HG02852 (cell line): Measurements from ENCODE around the gene PPM1B.
"Not testable (repeated sequence)": the region's sequence is repeated elsewhere in the genome, so short reads cannot be mapped to it uniquely, and the experiment has no call there.

Source experiments
- ATAC-seq: cut with Tn5 transposase; IDR thresholded peaks from one replicate; pipeline ENCODE4 v1.9.1; 2021; ENCODE audit warnings: mild to moderate bottlenecking, moderate library complexity; ENCODE audit not compliant: unreplicated experiment

PPM1B gene

GRCh38 chr2:44168681-44169154 is at the start of gene PPM1B:
Gene PPM1B, plus strand, starts transcription at chr2:44168875. Its CDS starts 32,325 bp downstream, at chr2:44201200.
- ATAC-seq, result peak; percentile 63

- ATAC-seq, result no peak
Measured at GRCh38 chr2:44119878-44120277, 48.8 kb upstream of the PPM1B start.

DNA sequence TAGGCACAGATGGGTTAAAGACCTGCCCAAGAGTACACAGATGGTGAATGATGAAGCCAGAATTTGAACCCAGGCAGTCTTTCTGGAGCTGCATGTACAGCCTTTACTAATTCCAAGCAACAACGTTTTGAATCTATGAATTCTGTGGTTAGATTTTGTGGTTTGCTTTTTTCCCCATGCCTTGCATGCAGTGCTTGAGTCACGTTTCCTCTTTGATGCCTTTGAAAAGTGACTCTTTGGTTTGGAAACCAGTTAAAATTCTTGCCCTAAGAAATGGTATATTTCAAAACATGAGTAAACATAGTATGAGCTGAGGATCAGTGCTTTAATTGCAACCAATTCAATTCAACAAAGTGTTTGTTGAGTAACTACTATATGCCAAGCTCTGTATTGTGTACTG is 48.2 kb upstream of the PPM1B start:
- ATAC-seq, result no peak

DNA sequence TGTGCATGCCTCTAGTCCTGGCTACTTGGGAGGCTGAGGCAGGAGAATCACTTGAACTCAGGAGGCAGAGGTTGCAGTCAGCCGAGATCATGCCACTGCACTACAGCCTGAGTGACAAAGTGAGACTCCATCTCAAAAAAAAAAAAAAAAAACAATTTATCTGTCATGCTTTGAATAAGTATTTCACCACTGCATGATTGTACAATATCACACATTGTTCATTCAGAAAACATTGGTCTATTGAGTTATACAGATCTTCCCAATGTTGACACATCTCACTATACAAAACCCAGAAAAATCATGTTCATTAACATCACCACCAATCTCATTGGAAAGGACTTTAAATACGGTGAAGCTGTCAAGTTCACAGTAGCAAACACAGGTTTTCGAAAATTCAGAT is 46.8 kb upstream of the PPM1B start:
- ATAC-seq, result no peak

DNA sequence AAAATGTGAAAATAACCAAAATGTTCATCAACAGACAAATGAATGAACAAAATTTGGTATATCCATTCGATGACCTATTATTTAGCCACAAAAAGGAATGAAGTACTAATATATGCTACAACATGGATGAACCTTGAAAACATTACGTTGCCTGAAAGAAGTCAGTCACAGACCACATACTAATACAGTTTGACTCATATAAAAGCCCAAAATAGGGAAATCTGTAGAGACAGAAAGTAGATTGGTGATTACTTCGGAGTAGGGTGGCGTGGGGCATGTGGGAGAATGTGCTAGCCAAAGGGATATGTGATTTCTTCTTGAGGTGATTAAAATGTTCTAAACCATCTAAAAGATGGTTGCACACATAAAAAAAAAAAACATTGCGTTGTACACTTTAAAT is 44.2 kb upstream of the PPM1B start:
- ATAC-seq, result no peak

- no peak for ATAC-seq
Measured at GRCh38 chr2:44126106-44126797, 42.4 kb upstream of the PPM1B start.

DNA sequence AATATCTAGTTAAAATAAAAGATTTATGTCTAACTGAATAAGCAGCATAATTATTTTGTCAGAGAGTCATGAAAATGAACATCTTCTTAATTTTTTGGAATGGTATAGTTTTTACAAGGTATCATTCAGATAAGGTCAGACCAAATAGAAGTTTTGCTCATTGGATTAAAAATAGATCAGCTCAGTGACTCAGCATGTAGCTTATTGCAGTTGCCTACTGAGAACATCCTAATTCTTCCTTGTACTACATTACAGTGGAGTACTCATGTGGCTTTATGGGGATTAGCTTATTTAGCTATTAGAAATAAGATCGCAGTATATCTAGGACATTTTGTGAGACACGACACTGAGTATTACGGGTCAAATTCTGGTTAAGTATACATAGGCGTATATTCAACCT is 38.2 kb upstream of the PPM1B start:
- ATAC-seq, result no peak

DNA sequence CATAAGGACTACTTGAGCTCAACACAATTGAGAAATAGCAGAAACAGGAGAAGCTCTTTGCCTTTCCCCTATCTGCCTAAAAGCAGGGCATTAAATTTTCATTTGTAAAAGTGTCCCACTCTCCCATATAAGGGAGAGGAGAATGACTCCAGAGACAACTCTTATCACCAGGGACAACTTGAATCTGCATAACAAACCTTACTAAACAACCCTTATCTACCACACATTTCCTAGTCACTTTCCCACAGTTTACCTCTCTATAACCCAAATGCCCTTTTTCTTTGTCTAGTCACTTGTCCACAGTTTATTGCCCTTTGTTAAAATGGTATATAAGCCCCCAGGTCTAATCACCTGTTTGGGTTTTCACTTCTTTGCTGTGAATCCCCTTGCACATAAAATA is 37.5 kb upstream of the PPM1B start:
- no peak for ATAC-seq

- ATAC-seq, result not testable (repeated sequence)
Measured at GRCh38 chr2:44133602-44134001, 35.1 kb upstream of the PPM1B start.

DNA sequence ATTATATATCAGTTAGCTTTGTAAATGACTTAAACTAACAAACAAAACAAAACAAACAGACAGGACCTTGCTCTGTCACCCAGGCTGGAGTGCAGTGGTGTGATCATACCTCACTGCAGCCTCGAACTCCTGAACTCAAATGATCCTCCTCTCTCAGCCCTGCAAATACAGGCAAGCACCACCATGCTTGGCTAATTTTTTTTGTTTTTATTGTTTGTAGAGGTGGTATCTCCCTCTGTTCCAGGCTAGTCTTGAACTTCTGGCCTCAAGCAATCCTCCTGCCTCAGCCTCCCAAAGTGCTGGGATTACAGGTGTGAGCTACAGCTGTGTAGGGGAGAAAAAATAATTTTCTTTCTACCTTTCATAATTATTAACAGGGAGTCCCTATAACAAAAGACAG is 33.8 kb upstream of the PPM1B start:
- no peak for ATAC-seq

DNA sequence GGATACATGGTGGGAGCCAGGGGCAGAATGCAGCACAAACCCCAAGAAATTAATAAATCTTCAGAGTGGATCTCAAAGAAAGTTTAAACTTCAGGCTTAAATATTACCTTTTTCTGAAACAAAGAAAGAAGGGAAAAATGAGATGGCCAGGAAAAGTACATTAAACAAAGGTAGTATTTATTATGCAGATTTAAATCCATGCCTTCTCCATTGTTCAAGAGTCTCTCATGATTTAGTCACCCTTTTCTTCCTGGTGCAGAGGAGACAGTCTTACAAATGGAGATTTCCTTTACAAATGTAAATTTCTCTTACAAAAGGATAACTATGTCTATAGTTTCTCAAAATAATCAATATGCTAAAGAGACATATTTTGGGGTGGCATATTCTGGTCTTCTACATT is 33.4 kb upstream of the PPM1B start:
- ATAC-seq, result no peak

GRCh38 chr2:44135771-44136170 is 32.9 kb upstream of the PPM1B start:
- ATAC-seq, result no peak

- ATAC-seq, result no peak
Measured at GRCh38 chr2:44136252-44136651, 32.4 kb upstream of the PPM1B start.

DNA sequence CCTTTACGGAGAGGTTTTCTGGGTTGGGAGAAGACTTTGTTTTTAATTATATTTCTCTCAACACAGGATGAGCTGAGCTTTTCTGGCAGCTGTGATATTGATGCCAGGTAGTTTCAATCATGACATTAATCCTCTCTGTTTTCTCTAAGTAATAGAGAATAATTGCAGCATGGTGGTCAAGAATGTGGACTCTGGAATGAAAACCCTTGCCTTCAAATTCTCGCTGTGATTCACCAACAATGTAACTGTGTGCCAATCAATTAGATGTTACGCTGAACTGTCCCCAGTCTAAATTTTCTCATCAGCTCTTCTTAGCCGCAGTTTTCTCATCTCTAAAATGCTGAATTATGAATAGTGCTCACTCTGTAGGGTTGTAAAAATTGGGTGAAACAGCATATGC is 31.6 kb upstream of the PPM1B start:
- no peak for ATAC-seq

GRCh38 chr2:44137872-44138551 is 30.7 kb upstream of the PPM1B start:
- no peak for ATAC-seq

- no peak for ATAC-seq
Measured at GRCh38 chr2:44139741-44140140, 28.9 kb upstream of the PPM1B start.

DNA sequence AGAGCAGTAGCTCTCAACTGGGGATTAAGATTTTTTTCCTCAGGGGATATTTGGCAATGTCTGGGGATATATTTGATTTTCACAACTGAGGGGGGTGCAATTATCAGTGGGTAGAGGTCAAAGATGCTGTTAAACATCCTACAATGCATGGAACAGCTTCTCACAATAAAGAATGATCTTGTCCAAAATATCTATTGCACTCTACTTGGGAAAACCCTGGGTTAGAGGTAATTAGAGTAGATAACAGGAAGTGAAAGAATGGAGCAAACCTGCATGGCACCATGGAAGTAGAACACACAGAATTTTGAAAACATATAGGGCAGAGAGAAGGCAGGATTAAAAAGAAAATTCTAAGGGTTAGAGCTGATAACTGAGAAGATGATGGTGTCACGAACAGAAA is 26.4 kb upstream of the PPM1B start:
- no peak for ATAC-seq

DNA sequence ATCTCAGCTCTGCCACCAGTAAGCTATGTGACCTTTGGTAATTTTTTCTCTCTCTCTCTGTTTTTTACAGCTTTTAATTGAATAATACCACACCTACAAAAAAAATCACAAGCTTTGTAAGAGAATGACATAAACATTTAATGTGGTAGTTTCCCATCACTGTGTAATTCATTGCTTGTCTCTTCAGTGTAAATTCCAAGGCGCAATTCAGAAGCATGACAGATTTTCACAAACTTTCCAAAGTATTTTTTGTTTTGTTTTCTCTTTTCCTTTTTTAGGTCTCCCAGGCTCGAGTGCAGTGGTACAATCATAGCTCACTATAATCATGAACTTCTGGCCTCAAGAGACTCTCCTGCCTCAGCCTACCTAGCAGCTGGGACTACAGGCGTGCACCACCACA is 25.0 kb upstream of the PPM1B start:
- ATAC-seq, result no peak

GRCh38 chr2:44148999-44149398 is 19.7 kb upstream of the PPM1B start:
- ATAC-seq, result no peak

DNA sequence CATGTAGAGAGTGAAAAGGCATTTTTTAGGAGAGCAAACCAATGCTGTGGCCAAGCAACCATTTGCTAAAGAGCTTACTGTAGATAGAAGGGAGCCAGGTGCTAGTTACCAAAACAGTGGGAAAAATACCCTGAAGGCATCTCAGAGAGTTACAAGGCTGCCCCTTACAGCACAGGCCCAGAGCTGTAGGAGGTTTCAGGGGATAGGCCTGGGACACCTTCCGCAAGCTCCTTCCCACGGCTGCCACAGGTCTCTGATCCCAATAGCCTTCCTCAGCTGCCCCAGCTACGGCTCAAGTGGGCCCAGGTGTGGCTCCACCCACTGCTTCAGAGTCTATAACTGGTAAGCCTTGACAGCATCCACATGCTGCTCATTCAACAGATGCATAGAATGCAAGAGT is 18.2 kb upstream of the PPM1B start:
- no peak for ATAC-seq

- no peak for ATAC-seq
Measured at GRCh38 chr2:44152865-44153669, 15.6 kb upstream of the PPM1B start.
